ENCODE data around the gene LRP5.

Gene LRP5

GRCh38 chr11:68347345-68347744 is 35.0 kb downstream of the LRP5 start:
- H3K27ac ChIP-seq (ENCODE audit: low read depth, low read length): no peak overlapping the region

GRCh38 chr11:68347841-68348240 is 35.5 kb downstream of the LRP5 start:
- Histone ChIP-seq H3K79me2 (ENCODE audit: control insufficient read depth, low read length) (no peaks in the 10 kb centered on the region), H3K36me3 (ENCODE audit: control insufficient read depth, low read length) (no peaks in the 10 kb centered on the region), H3K4me2 (ENCODE audit: low read length) (no peak overlapping the region), H3K4me3 (ENCODE audit: low read length) (no peak overlapping the region), H3K9me2 (replicated peaks; ENCODE audit: control insufficient read depth, low read length) (no peaks in the 10 kb centered on the region), H3K9me3 (ENCODE audit: control insufficient read depth, insufficient read depth, low read length) (no peaks in the 10 kb centered on the region), H3K27me3 (ENCODE audit: control insufficient read depth, low read length) (no peaks in the 10 kb centered on the region), H4K20me1 (ENCODE audit: control insufficient read depth, insufficient read depth, low read depth, low read length) (no peaks in the 10 kb centered on the region), H3F3A (ENCODE audit: control insufficient read depth, insufficient read depth) (no peaks in the 10 kb centered on the region), H3K4me1 (ENCODE audit: control insufficient read depth, low read length) (no peaks in the 10 kb centered on the region), H3K27ac (ENCODE audit: low read depth, low read length) (no peak overlapping the region)
- TF ChIP-seq CTCF (IDR thresholded peaks at IDR 0.05; ENCODE audit: low read depth, low read length, poor library complexity, severe bottlenecking) (no peak), EZH2phosphoT487 (IDR thresholded peaks at IDR 0.05; ENCODE audit: borderline replicate concordance, low read length) (no peak)

More at GRCh38 chr11:68347345-68347744, 35.0 kb downstream of the LRP5 start:
- no peaks in the 10 kb centered on the region for H3K4me1 ChIP-seq (ENCODE audit: control insufficient read depth, low read length)
- H3K36me3 ChIP-seq (ENCODE audit: control insufficient read depth, low read length): no peaks in the 10 kb centered on the region
- no peaks in the 10 kb centered on the region for H4K20me1 ChIP-seq (ENCODE audit: control insufficient read depth, insufficient read depth, low read depth, low read length)
- no peaks in the 10 kb centered on the region for H3K27me3 ChIP-seq (ENCODE audit: control insufficient read depth, low read length)
- TF ChIP-seq CTCF (IDR thresholded peaks at IDR 0.05; ENCODE audit: low read depth, low read length, poor library complexity, severe bottlenecking) (no peak), EZH2phosphoT487 (IDR thresholded peaks at IDR 0.05; ENCODE audit: borderline replicate concordance, low read length) (no peak)
- H3K9me3 ChIP-seq (ENCODE audit: control insufficient read depth, insufficient read depth, low read length): no peaks in the 10 kb centered on the region
- no peak overlapping the region for H3K4me3 ChIP-seq (ENCODE audit: low read length)
- H3K4me2 ChIP-seq (ENCODE audit: low read length): no peak overlapping the region
- H3K79me2 ChIP-seq (ENCODE audit: control insufficient read depth, low read length): no peaks in the 10 kb centered on the region
- no peaks in the 10 kb centered on the region for H3K9me2 ChIP-seq (replicated peaks; ENCODE audit: control insufficient read depth, low read length)
- no peaks in the 10 kb centered on the region for H3F3A ChIP-seq (ENCODE audit: control insufficient read depth, insufficient read depth)

GRCh38 chr11:68349461-68350249 is 37.3 kb downstream of the LRP5 start:
- H3K9me3 ChIP-seq (ENCODE audit: control insufficient read depth, insufficient read depth, low read length): no peaks in the 10 kb centered on the region
- H3K4me2 ChIP-seq (ENCODE audit: low read length): no peak overlapping the region
- H3K79me2 ChIP-seq (ENCODE audit: control insufficient read depth, low read length): no peaks in the 10 kb centered on the region
- no peaks in the 10 kb centered on the region for H3F3A ChIP-seq (ENCODE audit: control insufficient read depth, insufficient read depth)
- no peak overlapping the region for H3K27ac ChIP-seq (ENCODE audit: low read depth, low read length)
- no peaks in the 10 kb centered on the region for H3K9me2 ChIP-seq (replicated peaks; ENCODE audit: control insufficient read depth, low read length)
- H3K36me3 ChIP-seq (ENCODE audit: control insufficient read depth, low read length): no peaks in the 10 kb centered on the region
- TF ChIP-seq EZH2phosphoT487 (IDR thresholded peaks at IDR 0.05; ENCODE audit: borderline replicate concordance, low read length): no peak
- TF ChIP-seq CTCF (IDR thresholded peaks at IDR 0.05; ENCODE audit: low read depth, low read length, poor library complexity, severe bottlenecking): no peak
- H3K27me3 ChIP-seq (ENCODE audit: control insufficient read depth, low read length): no peaks in the 10 kb centered on the region
- no peak overlapping the region for H3K4me3 ChIP-seq (ENCODE audit: low read length)
- no peaks in the 10 kb centered on the region for H4K20me1 ChIP-seq (ENCODE audit: control insufficient read depth, insufficient read depth, low read depth, low read length)
- H3K4me1 ChIP-seq (ENCODE audit: control insufficient read depth, low read length): no peaks in the 10 kb centered on the region
